ENCODE measurements around the gene CPT1B.

The CPT1B gene

DNA sequence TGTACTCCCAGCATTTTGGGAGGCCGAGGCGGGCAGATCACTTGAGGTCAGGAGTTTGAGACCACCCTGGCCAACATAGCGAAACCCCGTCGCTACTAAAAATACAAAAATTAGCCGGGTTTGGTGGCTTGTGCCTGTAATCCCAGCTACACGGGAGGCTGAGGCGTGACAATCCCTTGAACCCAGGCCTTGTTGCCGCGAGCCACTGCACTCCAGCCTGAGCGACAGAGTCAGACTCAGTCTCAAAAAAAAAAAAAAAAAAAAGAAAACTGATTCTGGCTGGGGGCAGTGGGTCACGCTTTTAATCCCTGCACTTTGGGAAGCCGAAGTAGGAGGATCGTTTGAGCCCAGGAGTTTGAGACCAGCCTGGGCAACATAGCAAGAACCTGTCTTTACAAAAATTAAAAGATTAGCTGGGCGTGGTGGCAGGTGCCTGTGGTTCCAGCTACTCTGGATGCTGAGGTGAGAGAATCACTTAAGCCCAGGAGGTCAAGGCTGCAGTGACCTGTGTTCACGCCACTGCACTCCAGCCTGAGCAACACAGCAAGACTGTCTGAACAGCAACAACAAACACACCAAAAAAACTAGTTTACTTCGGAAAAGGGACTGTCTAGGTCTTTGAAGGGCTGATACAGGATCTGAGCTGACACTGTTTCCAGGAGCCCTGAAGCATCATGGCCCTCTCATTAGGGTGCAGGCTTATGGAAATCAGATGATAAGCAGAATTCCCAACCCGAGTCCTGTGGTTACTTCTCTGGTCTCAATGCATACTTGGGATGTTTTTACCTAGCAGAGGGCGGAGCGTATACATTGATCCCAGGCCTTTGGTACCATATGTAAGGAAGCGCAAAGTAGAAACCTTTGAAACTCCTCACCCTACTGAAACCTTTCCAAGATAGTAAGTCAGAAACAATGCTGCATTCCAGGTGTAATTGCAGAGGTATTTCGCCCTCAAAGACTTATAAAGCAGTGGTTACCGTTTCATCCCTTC is 6.2 kb upstream of the CPT1B start:
- DNase-seq, result no peak

DNA sequence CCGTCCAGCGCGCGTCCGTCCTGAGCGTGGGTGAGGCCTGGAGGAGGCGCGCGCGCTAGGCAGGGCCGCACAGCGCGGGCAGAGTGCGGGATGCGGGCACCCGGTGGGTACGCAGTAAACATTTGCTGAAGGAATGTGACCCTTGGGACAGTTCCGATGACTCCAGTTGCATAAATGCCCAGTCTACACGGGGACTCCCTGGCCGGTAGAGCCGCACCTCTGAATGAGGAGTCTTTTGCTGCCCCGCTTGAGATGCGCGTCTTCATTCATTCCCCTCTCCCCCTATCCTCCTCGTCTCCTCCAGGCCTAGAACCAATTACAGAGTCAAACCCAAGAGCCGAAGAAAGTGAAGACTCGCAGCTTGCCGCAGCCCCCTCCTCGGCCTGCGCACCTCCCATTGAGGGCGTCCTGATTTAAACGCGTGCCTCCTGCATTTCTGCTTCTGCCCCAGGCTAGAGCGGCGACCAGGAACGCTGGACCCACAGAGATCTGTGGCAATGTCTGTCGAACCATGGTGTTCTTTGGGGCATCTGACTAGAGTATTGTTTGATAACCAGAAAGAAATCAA is 5.2 kb upstream of the CPT1B start:
- no peak for DNase-seq

DNA sequence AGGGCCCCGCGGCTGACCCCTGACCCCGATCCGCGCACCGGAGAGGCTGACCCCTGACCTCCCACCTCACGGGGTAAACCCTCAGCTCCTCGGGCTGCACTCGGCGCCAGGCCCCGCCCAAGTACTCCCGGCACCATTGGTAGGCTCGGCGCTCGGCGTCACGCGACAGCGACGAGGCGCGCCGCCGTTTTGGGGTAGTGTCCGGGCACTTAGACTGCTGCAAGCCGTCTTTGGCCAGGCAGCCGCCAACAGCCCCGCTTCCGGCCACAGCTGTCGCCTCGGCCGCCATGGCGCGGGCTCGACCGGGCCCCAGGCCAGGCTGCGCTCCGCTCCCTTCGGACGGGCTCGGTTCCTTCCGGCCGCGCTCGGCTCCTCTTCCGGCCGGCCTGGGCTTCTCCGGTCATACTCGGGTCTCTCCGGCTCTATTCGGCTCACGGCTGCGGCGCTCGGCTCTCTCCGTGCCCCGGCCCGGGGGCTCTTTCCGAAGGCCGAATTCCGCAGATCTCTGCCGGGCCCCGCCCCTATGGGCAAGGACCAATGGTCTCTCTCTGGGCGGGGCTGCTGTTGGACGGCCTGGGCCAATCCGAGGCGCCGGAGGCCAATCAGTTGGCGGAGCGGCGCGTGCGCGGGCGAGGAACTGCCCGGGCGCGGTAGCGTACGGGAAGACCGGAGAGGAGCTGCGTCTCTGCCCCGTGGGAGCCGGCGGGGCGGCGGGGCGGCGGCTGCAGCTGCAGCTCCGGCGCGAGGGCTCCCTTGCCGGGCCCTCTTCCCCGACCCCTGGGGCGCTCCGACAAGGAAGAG is 4.5 kb upstream of the CPT1B start, which contains the start of gene CHKB:
CHKB (minus strand) TSS at position 357 of the 801 bp plus-strand sequence; CDS start at position 289, 68 bp downstream.
- DNase-seq, result peak; percentile 99

GRCh38 chr22:50581950-50582492 is 3.8 kb upstream of the CPT1B start:
- peak; percentile 51 for DNase-seq

DNA sequence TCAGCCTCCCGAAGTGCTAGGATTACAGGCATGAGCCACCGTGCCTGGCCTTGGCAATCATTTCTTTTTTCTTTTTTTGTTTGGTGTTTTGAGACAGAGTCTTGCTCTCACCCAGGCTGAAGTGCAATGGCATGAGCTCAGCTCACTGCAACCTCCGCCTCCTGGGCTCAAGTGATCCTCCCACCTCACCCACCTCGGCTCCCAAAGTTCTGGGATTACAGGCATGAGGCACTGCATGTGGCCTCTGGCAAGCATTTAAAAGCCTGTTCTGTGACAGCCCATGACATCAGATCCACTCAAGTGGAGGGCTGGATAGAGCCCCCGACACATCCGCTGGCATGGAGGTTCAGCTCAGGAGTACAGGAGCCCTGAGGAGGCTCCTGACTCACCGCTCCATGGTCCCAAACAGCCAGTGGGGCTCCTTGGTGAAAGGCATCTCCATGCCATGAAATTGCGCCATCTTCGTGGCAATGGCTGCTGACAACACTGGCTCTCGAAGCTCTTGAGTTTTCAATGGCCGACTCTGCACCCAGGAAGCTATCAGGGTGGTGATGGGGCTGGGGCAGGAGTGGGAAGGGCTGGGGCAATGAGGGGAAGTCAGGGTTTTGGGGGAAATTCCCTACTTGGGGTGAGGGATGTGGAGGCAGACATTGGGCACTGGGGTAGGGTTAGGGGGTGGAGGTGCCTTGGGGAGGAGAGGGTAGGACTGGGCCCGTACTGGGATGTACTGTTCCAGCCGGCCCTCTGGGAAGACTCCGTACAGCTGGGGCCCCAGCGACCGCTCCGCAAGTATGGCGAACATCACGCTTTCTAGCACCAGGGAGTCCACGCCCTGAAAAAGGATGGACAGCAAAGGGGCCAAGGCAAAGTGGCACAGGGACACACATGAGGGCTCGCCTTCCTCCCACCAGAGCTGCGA is 3.1 kb upstream of the CPT1B start:
- DNase-seq, result no peak

GRCh38 chr22:50579752-50580151 is 1.5 kb upstream of the CPT1B start:
- no peak for DNase-seq

- DNase-seq, result no peak
Measured at GRCh38 chr22:50578776-50579310, 616 bp upstream of the CPT1B start.

- no peak for DNase-seq
Measured at GRCh38 chr22:50577697-50577986, 585 bp downstream of the CPT1B start.

- no peak for DNase-seq
Measured at GRCh38 chr22:50576806-50577696, 1.2 kb downstream of the CPT1B start.

GRCh38 chr22:50576070-50576469 is 2.2 kb downstream of the CPT1B start:
- DNase-seq, result peak; percentile 50

DNA sequence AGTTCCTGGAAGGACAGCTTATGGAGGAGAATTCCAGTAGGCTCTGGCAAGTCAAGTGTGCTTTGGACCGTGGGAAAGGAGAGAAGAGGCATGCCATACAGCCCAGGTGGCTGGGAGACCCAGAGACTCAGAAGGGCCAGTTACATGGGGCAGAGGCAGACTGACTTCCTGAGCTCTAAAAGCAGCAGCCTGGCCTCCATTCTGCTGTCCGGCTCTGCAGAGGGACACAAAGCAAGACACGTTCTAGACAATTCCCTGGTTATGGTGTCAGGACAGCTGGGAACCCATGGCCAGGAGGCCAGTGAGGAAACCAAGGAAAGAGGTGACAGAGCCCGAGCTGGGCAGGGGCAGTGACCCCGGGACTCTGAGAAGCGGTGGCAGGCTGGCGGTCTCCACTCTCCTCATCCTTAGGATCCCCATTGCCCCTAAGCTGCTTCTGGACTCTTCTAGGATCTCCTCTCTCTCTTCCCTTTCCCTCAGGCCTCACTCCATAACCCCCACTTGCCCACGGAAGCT is 2.7 kb downstream of the CPT1B start:
- DNase-seq, result no peak

- DNase-seq, result no peak
Measured at GRCh38 chr22:50574383-50574755, 3.9 kb downstream of the CPT1B start.

GRCh38 chr22:50573491-50574382 is 4.5 kb downstream of the CPT1B start:
- no peak for DNase-seq

DNA sequence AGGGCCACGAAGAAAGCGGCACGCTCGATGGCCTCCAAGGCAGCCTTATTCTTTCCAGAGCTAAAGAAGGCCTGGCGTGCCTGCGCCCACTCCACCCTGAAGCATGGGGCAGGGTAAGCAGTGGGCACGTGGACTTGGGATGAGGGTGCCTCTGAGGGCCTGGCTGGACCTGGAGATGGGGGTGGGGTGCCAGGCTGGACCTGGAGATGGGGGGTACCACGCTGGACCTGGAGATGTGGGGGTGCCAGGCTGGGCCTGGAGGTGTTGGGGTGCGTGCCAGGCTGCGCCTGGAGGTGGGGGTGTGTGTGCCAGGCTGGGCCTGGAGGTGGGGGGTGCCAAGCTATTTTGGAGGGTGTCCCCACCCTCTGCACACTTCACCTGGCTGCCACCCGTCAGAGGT is 5.3 kb downstream of the CPT1B start:
- DNase-seq, result no peak

GRCh38 chr22:50571264-50572175 is 6.7 kb downstream of the CPT1B start:
- no peak for DNase-seq

DNA sequence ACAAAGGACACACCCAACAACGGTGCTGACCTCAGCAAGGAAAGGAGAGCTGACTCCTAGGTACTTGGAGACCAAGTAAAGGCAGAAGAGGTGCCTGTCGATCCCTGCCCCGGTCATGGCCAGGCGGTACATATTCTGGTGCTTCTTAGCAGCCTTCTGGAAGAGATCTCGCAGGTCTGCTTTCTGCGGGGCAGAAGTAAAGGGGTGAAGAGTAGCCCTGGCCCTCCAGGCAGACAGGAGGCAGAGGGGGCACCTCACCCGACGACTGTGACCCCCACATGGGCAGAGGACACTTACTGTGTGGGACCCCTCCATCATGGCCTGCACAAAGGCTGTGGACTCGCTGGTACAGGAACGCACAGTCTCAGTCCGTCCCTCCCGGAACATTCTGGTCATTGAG is 7.4 kb downstream of the CPT1B start:
- DNase-seq, result no peak

DNA sequence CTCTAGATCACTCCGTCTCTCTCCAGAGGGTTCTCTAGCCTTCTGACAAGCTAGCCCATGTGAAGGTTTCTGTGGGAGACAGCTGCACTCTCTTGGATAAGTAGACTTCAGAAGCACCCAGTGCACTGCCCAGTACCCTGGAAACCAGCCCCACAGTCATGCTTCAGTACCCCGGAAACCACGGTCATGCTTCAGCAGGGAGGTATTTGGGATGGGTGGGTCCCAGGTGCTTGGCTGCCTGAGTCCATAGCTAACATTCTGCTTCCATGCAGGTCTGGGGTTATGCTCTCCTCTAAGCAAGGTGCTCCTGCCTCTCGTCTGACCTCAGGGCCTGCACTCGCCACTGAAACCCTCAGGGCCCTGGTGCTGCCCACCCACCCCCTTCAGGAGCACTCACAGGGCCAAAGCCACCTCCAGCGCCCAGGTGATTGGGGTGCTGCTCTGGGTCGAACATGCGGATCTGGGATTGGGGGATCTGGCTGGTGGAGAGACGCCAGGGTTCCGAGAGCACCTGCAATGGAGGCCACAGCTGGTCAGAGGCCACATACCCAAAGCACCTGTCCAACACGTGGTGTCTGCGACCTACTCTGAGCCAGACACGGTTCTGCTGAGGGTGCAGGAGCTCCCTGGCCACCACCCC is 8.2 kb downstream of the CPT1B start:
- no peak for DNase-seq

DNA sequence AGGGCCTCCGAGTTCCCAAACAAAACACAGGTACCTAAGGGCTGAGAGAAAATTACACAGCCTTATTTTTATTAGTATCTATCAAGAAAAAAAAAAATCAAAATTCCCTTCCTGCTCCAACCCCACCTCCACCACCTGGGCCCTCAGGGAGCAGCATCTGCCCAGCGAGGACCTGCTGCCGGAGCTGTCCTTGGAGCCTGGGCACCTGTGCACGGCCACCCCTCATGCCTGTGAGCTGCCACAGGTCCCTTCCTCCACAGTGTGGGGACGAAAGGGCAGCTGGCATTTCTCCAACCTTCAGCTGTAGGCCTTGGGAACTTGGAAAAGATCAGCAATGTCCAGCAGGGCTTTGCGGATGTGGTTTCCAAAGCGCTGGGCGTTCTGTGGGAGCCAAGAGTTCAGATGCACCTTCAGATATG is 9.2 kb downstream of the CPT1B start:
- no peak for DNase-seq

All from hematopoietic multipotent progenitor cell treated with erythropoietin and hydrocortisone succinate and interleukin-3 and kit ligand, for 6 days (in vitro differentiated cells).